Raji (cell line): ENCODE measurements around the gene DGKG.

Experiments
- POLR2A ChIP-seq: IDR thresholded peaks from 2 replicates; pipeline ENCODE4 v1.6.1; 2011; ENCODE audit warnings: low read depth, low read length, control low read depth; ENCODE audit not compliant: insufficient read depth

The DGKG gene

DNA sequence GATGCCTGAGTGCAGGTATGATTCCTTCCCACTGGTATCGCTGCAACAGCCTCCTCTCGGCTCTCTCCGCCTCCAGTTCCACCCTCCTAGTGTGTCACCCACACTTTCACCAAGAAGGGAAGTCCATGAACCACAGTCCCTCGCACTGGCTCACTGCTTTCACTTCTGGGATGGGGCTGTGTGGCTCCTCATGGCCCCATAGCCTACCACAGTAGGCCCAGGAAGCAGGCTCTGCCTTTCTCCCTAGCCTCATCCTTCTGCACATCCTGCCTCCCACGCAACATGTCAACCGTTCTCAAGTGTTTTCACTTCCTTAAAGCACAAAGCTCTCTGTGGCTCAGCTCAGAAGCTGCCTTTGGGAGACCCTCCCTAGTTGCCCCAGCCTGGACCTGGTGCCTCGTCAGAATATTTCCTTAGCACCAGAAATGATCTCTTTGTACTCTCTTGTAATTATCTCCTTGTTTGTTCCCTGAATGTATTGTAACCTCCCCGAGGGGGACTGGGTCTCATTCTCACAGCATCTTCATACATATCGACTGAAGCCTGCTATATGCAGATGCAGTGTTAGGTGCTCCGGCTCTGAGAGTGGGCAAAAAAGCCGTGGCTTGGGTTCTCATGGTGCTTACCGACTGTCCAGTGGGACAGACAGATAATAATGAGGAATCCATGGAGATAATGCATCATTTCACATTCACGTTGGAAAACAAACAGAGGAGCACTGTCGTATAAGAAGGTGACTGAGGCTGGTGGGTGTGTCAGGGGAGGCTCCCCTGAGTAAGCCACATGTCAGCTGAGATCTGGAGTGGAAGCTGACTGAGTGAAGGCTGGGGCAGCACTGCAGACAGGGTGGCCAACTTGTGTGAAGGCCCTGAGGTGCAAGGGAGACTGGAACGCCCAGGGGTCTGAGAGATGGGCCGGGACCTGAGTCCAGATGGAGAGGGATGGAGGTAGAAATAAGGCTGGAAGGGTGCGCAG, 107.1 kb downstream of the DGKG start:
- TF ChIP-seq POLR2A: no peak

GRCh38 chr3:186251948-186252619, 110.0 kb downstream of the DGKG start:
- no peak for TF ChIP-seq POLR2A

GRCh38 chr3:186248850-186249249, 113.2 kb downstream of the DGKG start:
- no peak for TF ChIP-seq POLR2A

- no peak for TF ChIP-seq POLR2A
These were observed 113.9 kb downstream of the DGKG start for GRCh38 chr3:186247821-186248814.

DNA sequence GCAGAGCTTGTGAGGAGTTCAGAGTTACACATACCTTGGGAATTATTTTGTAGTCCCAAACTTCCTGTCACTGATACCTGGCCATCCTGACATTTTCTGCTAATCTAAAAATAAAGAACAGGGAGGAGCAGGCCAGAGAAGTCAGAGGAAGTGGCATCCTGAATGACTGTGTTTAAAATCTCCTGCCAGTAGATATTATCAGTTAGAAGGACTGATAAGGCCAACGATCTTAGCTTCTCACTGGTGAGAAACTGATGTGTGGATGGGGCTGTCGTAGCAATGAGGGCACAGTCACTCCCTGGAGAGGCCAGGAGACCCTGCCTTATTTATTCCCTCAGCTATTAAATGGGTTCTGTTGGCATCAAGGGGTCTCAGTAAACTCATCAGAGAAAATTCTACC, 115.1 kb downstream of the DGKG start:
- no peak for TF ChIP-seq POLR2A

DNA sequence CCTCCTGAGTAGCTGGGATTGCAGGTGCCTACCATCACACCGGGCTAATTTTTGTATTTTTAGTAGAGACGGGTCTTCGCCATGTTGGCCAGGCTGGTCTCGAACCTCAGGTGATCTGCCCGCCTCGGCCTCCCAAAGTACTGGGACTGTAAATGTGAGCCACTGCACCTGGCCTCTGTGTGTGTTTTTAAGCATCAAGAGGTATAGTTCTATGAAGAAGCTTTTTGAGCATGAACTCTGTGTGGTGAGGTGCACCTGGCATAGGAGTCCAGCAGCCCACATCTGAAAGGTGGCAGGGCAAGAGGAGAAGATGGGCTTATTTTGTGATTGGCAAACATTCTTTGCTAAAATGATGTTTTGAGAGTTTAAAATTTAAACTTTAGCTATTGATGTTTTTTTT, 118.0 kb downstream of the DGKG start:
- TF ChIP-seq POLR2A: no peak

GRCh38 chr3:186241910-186242821, 119.9 kb downstream of the DGKG start:
- no peak for TF ChIP-seq POLR2A

- TF ChIP-seq POLR2A: no peak
These were observed 122.7 kb downstream of the DGKG start for GRCh38 chr3:186239321-186239720.

GRCh38 chr3:186237915-186238314, 124.1 kb downstream of the DGKG start:
- TF ChIP-seq POLR2A: no peak

- no peak for TF ChIP-seq POLR2A
These were observed 125.5 kb downstream of the DGKG start for GRCh38 chr3:186236357-186237020.

DNA sequence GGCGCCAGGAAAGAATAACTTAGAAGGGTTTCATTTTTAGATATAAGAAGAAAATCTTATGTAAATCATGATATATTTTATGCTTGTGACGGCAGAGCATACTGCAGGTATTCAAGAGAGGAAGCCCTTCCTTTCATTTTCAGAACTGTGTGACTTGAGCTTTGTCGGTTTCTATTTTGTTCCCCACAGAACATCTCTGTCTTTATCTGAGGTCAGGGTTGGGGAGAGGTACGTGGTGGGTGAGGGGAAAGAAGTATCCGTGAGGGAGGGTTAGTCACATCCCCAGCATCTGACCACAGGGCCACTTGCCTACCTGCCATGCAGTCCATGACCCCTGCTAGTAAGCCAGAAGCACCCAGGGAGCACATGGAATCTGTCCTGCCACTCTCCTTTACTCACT, 126.5 kb downstream of the DGKG start:
- TF ChIP-seq POLR2A: no peak

GRCh38 chr3:186234152-186234551, 127.9 kb downstream of the DGKG start:
- TF ChIP-seq POLR2A: no peak

DNA sequence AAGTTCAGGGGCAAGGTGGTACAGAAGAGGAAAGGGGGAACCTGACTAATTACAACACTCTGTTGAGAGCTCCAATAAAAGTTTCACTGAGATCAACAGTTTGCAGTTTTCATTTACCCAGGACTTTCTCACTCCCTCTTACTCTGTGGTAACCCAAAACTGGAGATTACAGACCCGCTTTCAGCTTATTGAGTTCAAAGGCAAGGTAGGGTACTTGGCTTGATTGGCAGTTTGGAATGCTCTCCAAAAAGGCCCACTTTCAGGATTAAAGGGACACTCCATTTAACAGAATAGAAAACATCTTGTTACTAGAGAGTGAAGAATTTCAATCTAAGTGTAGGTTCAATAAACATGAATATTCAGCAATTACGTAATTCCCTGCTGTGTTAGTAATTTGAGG, 135.6 kb downstream of the DGKG start:
- TF ChIP-seq POLR2A: no peak

- TF ChIP-seq POLR2A: no peak
These were observed 136.4 kb downstream of the DGKG start for GRCh38 chr3:186225603-186226002.

DNA sequence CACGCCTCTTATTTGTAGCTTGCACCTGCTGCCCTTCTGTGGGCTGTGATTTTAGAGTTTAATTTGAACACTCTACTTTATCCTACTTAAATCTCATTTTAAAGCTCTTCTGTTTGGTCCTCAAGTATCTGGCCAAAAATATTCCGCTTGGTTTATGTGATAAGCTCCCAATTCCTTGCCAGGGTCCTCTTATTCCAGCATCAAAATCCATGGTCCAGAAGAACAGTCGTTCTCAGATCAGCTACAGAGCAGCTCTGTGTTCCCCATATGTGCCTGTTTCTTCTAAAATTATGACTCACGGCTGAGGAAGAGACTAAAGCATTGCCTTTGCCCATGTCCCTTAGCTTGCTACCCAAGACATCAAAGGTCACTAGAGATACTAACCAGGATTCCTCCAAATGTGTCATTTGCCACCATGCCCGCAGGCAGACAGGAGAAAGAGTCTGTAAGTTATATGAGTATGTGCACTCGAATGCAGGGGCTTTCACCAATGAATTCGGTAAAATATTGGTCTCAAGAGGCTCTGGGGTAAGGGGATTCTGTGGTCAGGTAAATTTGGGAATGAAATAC, 137.9 kb downstream of the DGKG start:
- no peak for TF ChIP-seq POLR2A
